Vagina (tissue), 2 donors: ENCODE measurements around the gene MAN1A1. TPM values are rescaled to one million over a fixed set of nuclear protein-coding genes. Genes with fewer than 3 reads are reported as not detected.

ENCODE experiments used
- DNase-seq, 2 donors: peaks; one replicate each; pipeline ENCODE4 v3.0.0-alpha.2; 2017; ENCODE audit errors: extremely low spot score in 2 of 2
- H3K27ac ChIP-seq: fragments of 200-600 bp; sonication (generic); one replicate; pipeline ENCODE4 v1.5.1; 2019
- H3K27me3 ChIP-seq: fragments of 200-600 bp; sonication (generic); one replicate; pipeline ENCODE4 v1.5.1; 2019
- H3K36me3 ChIP-seq, 2 donors: fragments of 200-600 bp; sonication (generic); one replicate each; pipeline ENCODE4 v1.5.1; 2017 to 2019
- H3K4me1 ChIP-seq: fragments of 200-600 bp; sonication (generic); one replicate; pipeline ENCODE4 v1.5.1; 2019
- H3K4me3 ChIP-seq, 2 donors: fragments of 200-600 bp; sonication (generic); 1 replicate in 1 of 2; 2 replicates in 1 of 2; pipeline ENCODE4 v1.5.1; 2016 to 2019
- H3K9me3 ChIP-seq: fragments of 200-600 bp; sonication (generic); one replicate; pipeline ENCODE4 v1.5.1; 2019
- POLR2A ChIP-seq, 2 donors: fragments of 450-650 bp; IDR thresholded peaks; one replicate each; pipeline ENCODE4 v1.6.1; 2017; ENCODE audit warnings: antibody characterized with exemption in 2 of 2, mild to moderate bottlenecking in 2 of 2, moderate library complexity in 2 of 2
- POLR2AphosphoS5 ChIP-seq, 2 donors: sonication (generic); formaldehyde crosslinking; IDR thresholded peaks; one replicate each; pipeline ENCODE4 v1.9.0; 2017; ENCODE audit warnings: antibody characterized with exemption in 2 of 2, mild to moderate bottlenecking in 2 of 2, low read depth in 1 of 2; ENCODE audit not compliant: insufficient read depth in 1 of 2
- intact Hi-C: fragments of 100-400 bp; cut with DNase I; formaldehyde crosslinking; loops from one replicate; pipeline ENCODE4 v1.15.1; 2023
- small RNA-seq: library from RNA; depleted of rRNA; stranded (forward); fragments of <200 nt; gene quantifications from one replicate; pipeline ENCODE3, GENCODE V24; 2016
- total RNA-seq: library from RNA; depleted of rRNA; stranded (reverse); fragments of >200 nt; gene quantifications from one replicate; pipeline ENCODE4 v1.2.3, GENCODE V29; 2016
- TF ChIP-seq, protein P1 (sequence below), 3 experiments: fragments of 450-650 bp in 2 of 3; fragments of 200-600 bp in 1 of 3; sonication (generic) in 1 of 3; IDR thresholded peaks; one replicate each; pipeline ENCODE4 v1.5.1; 2017 to 2019; ENCODE audit warnings: antibody characterized with exemption in 3 of 3, mild to moderate bottlenecking in 2 of 3, moderate library complexity in 2 of 3

Gene MAN1A1
- total RNA-seq, 1 donor from 2014 or later, result 71.2 TPM

DNA sequence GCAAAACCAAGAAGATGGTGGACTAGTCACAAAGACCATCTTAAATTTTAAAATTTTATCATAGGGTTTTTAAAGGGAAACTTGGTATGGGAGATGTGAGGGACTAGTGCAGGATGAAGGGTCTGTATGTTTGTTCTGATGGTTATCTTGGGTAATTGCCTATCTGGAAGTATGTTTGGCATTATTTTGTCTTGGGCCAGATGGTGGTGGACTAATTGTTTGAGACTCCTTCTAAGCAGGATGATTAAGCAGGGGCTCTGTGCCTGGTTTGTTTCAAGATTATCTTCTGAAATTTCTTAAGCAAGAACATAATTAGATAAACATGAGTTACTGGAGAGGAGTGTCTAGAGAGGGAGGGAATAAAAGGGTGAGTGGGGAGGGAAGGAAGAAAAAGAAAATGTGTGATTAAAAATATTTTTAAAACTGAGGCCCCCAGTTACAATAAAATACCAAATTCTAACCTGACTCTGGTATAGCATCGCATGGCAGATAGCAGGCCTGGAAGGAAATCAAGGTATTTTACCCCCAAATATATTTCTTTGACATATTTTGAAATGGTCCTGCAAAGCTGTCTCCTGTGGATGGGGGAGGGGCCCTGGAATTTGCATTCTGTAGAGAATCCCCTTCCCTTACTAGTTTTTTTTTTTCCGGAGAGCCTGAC is 221.2 kb downstream of the MAN1A1 start:
- Histone ChIP-seq H3K4me1 (peaks cover 5% of the 10 kb centered on the region), H3K36me3 (no peaks in the 10 kb centered on the region), H3K4me3 (no peak overlapping the region), H3K27ac (no peak overlapping the region), H3K9me3 (no peaks in the 10 kb centered on the region), H3K27me3 (no peaks in the 10 kb centered on the region)
- intact Hi-C loops, result no loop called here
- TF ChIP-seq POLR2AphosphoS5 (IDR thresholded peaks at IDR 0.05; ENCODE audit: insufficient read depth in 1 of 2, low read depth in 1 of 2) (no peak), POLR2A (IDR thresholded peaks at IDR 0.05) (no peak)
- TF ChIP-seq, protein P1, sequence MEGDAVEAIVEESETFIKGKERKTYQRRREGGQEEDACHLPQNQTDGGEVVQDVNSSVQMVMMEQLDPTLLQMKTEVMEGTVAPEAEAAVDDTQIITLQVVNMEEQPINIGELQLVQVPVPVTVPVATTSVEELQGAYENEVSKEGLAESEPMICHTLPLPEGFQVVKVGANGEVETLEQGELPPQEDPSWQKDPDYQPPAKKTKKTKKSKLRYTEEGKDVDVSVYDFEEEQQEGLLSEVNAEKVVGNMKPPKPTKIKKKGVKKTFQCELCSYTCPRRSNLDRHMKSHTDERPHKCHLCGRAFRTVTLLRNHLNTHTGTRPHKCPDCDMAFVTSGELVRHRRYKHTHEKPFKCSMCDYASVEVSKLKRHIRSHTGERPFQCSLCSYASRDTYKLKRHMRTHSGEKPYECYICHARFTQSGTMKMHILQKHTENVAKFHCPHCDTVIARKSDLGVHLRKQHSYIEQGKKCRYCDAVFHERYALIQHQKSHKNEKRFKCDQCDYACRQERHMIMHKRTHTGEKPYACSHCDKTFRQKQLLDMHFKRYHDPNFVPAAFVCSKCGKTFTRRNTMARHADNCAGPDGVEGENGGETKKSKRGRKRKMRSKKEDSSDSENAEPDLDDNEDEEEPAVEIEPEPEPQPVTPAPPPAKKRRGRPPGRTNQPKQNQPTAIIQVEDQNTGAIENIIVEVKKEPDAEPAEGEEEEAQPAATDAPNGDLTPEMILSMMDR (IDR thresholded peaks at IDR 0.05), result no peak
- no peak for DNase-seq

DNA sequence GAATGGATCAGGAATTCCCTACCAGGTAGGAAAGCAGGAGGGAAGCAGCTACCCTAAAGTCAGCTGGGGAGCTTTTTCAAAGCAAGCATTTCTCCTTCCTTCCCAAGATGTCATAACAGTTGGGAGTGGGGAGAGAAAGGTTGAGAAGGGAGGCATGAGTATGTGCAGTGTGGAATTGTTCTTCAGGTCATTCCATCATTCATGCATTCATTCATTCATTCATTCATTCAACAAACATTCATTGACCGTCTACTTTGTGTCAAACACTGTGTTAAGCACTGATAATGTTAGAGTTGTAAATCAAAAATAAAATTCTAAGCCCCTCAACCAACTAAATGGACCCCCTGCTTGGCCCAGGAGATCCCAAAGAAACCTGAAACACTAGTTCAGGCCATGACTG is 221.9 kb downstream of the MAN1A1 start:
- Histone ChIP-seq H3K9me3 (no peaks in the 10 kb centered on the region), H3K36me3 (no peaks in the 10 kb centered on the region), H3K4me1 (peaks cover 5% of the 10 kb centered on the region), H3K27ac (no peak overlapping the region), H3K27me3 (no peaks in the 10 kb centered on the region), H3K4me3 (no peak overlapping the region)
- no peak for DNase-seq
- TF ChIP-seq POLR2A (IDR thresholded peaks at IDR 0.05) (no peak), POLR2AphosphoS5 (IDR thresholded peaks at IDR 0.05; ENCODE audit: insufficient read depth in 1 of 2, low read depth in 1 of 2) (no peak)
- TF ChIP-seq, protein P1 (IDR thresholded peaks at IDR 0.05), result no peak
- intact Hi-C loops, result no loop called here

Small RNAs within 50 kb of the gene (small RNA-seq; reads per million reads assigned to genes)
- not detected for gene AL022722.2
- gene RNU6-194P, result not detected
